ENCODE results near the gene KLRC2. TPM values are rescaled to one million over a fixed set of nuclear protein-coding genes. Genes with fewer than 3 reads are reported as not detected.
"Not testable (repeated sequence)": the region's sequence is repeated elsewhere in the genome, so short reads cannot be mapped to it uniquely, and the experiment has no call there.

The KLRC2 gene
- total RNA-seq, 1 donor from 2014 or later, result 2.5 TPM

DNA sequence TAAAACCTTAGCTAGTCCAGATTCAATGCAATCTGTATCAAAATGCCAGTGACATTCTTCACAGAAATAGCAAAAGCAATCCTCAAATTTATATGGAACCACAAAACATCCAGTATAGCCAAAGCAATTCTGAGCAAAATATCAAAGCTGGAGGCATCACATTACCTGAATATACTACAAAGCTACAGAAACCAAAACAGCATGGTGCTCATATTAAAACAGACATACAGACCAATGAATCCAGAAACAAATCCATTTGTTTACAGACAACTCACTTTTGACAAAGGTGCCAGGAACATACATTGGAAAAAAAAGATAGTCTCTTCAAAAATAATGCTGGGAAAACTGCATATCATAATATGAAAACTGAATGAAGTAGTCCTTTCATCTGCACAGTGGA lies 31.0 kb downstream of the KLRC2 start:
- no peak for DNase-seq

DNA sequence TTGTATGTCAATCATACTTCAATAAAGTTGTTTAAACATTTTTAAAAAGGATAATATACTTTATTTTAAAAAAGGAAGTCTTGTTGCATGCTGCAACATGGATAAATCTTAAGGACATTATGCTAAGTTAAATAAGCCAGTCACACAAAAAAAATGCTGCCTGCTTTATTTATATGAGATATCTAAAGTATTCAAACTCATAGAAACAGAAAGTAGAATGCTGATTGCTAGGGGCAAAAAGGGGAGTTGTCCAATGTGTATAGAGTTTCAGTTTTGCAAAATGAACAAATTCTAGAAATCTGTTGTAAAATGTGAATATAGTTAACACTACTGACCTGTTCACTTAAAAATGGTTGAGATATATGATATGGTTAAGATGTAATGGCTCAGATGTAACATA lies 35.0 kb downstream of the KLRC2 start:
- no peak for DNase-seq

DNA sequence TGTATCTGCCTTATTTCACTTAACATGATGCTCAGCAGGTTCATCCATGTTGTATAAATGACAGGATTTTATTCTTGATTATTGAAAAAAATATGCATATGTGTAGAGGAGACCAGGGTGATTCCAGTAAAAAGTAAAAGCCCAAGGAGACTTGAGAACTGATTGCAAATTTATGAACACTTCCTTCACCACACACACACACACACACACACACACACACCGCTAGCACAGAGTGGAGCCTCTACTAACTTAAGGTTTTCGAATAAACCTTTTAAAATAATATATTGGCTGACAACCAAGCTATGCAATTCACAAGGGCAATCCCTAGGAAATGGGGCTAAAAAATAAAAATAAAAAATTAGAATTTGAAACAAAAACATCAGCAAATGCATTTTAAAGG lies 37.6 kb downstream of the KLRC2 start:
- no peak for DNase-seq

DNA sequence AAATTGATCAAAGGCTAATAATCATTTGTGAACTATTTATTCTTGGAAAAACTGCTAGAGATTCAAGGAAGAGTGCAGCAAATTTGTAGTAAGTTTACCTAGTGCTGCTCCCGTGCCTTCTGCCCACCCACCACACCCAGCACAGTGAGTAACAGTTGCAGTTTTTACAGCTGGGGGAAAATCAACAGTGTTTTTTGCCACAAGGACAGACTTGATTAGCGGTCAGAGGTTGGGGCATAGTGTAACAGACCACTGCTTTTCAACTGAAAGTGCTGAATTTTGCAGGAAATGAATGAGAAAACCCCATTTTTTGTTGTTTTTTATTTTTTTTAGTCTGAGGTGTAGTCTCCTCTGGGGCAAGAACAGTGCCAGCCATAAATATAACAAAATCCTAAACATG lies 38.5 kb downstream of the KLRC2 start:
- DNase-seq, result no peak

DNA sequence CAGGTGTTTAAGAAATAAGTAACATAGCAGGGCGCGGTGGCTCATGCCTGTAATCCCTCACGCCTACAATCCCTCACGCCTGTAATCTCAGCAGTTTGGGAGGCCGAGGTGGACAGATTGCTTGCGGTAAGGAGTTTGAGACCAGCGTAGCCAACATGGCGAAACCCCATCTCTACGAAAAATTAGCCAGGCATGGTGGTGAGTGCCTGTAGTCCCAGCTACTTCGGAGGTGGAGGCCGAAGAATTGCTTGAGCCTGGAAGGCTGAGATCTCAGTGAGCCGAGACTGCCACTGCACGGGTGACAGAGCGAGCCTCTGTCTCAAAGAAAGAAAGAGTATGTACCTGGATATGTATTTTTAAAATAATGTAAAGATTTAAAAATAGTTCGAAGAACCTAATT lies 39.6 kb downstream of the KLRC2 start:
- not testable (repeated sequence) for DNase-seq

DNA sequence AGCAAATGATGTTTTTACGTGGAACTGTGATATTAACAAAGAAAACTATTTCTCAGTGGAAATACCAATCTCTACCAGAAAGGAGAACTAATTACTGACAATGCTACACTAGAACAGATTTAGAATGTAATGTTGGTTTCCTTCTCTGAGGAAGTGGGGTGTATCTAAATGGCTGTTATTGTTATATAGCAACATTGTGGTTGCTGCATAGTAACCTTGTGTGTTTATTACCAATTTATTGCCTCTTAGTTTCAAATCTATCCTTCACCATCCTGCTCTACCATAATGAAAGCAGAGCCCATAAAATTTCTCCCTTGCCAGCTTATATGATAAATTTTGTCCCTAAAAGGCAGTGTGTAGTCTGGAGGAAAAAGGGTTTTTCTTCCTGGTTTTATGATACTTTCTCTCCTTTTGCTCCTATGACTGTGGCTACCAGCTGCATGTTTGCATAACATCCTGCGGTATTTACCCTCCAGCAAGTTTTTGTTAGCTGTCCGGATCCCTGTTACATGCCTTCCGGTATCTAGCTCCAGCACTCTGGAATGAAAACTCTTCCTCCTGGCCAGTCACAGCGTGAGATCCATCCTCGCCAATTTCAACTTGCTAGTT lies 40.3 kb downstream of the KLRC2 start:
- no peak for DNase-seq

DNA sequence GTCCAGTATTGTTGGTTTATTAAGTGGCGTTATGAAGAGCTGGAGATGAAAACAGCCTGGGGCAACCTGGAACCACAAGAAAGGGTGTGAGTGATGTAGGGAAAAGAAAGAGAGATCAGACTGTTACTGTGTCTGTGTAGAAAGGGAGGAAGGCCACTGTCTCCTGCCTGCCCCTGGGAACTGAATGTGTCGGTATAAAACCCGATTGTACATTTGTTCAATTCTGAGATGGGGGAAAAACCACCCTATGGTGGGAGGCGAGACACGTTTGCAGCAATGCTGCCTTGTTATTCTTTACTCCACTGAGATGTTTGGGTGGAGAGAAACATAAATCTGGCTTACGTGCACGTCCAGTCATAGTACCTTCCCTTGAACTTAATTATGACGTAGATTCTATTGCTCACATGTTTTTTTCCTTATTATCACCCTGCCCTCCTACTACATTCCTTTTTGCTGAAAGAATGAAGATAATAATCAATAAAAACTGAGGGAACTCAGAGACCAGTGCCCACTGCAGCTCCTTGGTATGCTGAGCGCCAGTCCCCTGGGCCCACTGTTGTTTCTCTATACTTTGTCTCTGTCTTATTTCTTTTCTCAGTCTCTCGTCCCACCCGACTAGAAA lies 41.2 kb downstream of the KLRC2 start:
- DNase-seq, result not testable (repeated sequence)

DNA sequence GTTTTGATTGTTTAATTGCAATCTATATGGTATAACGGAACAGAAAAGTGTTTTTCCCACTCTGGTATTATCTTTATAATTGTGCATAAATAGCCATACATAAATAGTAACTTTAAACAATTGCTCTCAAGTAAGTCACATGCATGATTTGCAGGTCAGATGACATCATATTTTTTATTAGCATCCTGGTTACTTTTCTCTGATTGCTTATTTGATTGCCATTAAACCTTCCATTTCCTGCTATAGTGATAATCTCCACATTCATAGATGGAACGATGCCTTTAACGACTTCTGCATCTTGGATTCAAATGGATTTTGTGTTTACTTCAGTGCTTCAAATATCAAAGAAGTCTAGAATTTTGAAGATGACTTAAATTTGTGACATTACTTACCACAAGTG lies 42.5 kb downstream of the KLRC2 start:
- no peak for DNase-seq

DNA sequence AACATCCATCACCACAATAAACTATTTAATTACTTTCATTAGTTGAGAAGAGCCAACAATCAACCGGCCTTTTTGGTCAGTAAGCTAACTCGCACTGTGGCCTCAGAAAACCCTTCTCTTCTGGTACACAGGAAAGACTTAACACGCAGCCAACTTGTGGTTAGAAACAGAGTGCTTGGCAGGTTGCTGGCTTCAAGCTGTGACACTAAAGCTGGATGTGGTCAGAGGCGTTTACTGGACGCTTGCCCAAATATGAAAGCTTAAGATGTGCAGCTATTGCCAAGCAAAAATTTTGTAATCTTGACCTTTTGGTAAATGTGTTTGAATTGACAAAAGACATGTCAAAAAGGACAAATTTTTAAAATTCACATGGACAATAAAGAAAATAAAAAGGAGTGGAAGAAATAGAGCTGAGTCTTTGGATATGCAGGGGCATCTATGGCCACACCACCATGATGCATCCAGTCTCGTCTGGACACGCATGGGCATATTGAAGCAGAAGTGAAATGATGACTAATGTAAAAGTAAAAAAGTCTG lies 43.3 kb downstream of the KLRC2 start:
- no peak for DNase-seq

DNA sequence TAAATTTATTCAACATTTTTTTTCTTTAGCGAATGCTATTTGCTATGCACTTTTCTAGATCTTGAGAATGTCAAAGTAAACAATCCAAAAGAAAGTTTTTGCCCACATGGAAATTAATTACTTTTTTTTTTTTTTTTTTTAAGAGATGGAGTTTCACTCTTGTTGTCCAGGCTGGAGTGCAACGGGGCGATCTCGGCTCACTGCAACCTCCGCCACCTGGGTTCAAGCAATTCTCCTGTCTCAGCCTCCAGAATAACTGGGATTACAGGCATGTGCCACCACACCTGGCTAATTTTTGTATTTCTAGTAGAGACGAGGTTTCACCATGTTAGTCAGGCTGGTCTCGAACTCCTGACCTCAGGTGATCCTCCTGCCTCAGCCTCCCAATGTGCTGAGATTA lies 44.8 kb downstream of the KLRC2 start:
- not testable (repeated sequence) for DNase-seq

DNA sequence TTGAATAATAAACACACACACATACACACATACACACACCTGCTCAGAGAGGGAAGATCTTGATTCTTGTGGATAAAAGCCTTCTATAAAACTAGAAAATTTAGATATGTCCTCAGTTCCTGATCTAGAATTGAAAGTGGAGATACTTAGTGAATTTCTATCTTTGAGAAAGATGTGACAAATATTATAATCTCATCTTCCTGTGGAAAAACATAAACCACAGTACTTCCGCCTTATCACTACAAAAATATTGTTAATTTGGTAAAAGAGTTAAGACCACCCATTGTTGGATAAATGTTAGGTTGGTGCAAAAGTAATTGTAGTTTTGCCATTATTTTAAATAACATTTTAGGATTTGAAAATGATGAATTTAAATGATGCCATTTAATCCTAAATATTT lies 45.9 kb downstream of the KLRC2 start, which contains the start of gene KLRK1:
TSS of gene KLRK1 (minus strand) at position 138 of the 400 bp plus-strand sequence. CDS start 1,231 bp downstream, outside the sequence.
- no peak for DNase-seq

DNA sequence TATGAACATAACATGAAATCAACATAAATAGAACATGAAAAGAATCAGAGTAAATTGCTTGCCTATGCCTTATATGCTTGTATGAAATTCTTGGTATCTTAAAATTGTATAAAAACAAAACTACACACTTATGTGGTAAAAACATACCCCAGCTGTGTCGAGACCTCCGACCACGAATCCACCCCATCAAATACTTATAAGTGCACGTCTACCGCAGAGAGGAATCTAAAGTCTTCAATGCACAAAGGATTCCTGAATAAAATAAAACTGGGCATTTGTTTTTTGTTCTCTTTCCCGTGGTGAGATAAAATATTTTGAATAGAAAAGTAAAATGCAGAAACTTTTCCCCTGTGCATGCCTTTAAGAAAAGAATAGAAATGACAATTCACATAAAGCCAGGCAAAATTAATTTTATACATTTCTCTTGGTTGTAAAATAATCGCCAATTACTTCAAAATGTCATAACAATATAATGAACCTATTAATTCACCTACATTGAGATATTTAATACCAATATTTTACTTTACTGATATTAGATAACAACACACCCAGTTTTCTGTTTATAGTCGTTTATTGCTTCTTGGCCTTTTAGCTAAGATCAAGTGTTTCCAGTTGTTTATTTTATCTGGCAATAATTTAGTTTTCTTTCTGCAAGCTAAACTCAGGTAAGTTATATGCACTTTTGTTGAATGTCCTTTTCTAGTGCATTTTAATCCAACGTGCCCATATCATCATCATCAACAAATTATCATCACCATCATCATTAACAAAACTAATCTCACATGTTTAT lies 47.0 kb downstream of the KLRC2 start:
- DNase-seq, result no peak

DNA sequence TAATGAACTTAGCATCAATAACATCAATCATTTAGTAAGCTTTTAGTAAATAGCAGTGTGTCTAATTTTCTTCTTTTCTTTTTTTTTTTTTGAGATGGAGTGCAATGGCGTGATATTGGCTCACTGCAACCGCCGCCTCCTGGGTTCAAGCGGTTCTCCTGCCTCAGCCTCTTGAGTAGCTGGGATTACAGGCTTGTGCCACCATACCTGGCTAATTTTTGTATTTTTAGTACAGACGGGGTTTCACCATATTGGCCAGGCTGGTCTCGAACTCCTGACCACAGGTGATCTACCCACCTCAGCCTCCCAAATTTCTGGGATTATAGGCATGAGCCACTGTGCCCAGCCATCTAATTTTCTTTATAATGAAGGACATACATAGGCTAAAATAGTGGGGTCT lies 48.3 kb downstream of the KLRC2 start:
- DNase-seq, result not testable (repeated sequence)

DNA sequence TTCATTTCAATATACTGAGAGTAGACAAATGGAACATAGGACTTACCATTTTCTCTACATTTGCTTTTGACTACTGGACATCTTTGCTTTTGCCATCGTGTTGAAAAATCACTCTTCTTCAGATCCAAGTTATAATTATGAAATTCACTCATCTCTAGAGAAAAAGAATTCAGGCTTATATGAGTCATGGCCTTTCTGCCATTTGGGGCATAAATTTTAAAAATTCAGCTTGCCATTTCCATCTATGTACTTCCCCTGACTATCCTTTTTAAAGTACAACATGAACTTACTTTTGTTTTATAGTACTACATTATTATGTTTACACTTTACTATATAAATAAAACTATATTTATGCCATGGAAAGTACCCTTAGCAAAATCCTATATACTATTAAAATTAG lies 49.0 kb downstream of the KLRC2 start:
- DNase-seq, result no peak

DNA sequence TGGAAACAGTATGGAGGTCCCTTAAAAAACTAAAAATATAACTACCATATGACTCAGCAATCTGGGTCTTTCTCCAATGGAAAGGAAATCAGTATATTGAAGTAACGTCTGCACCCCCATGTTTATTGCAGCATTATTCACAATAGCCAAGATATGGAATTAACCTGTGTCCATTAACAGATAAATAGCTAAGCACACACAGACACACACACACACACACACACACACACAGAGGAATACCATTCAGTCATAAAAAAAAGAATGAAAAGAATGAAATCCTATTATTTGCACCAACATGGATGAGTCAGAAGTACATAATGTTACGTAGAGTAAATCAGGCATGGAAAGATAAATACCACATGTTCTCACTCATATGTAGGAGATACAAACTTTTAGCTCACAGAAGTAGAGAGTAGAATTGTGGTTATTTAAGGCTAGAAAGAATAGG lies 50.6 kb downstream of the KLRC2 start:
- DNase-seq, result no peak

DNA sequence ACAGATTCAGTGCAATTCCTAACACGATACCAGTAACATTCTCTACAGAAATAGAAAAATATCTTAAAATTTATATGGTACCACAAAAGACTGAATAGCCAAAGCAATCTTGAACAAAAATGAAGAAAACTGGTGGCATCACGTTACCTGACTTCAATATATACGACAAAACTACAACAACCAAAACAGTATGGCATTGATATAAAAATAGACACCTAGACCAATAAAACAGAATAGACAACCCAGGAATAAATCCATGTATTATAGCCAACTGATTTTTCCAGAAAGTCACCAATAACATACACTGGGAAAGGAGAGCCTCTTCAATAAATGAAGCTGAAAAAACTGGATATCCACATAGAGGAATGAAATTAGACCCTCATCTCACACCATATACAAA lies 51.6 kb downstream of the KLRC2 start:
- DNase-seq, result no peak

DNA sequence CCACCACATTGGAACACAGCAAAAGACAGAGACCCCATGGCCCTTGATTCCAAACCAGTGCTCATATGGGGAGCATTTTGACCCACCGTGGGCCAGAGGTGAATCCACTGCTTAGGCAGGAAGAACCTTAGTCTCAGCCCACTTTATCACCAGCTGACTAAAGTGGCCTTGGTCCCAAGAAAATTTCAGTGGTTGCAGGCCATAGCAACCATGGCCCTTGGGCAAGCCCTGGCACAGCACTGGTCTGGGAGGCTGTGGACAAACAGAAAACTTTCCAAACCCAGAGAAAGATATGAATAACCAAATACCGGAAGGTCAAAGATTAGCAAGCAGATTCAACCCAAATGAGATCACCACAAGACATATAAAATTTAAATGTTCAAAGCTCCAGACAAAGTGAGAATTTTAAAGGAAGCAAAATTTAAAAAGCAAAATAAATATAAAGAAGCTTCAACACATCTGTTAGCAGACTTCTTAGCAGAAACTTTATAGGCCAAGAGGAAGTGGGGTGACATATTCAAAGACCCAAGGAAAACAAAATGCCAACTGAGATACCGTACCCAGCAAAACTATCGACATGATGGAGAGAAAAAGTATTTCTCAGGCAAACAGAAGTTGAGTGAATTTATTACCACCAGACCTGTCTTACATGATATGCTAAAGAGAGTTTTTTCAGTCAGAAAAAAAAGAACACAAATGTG lies 53.7 kb downstream of the KLRC2 start:
- no peak for DNase-seq

Other genes starting within 250 kb of the KLRC2 start
- gene GABARAPL1, start 223.1 kb downstream of the KLRC2 start, total RNA-seq, result 60.7 TPM
- 0.16 TPM for gene KLRD1, start 128.1 kb downstream of the KLRC2 start, total RNA-seq
- gene KLRK1, start 46.0 kb downstream of the KLRC2 start, total RNA-seq, result not detected
- gene KLRC4, start 26.3 kb downstream of the KLRC2 start, total RNA-seq, result not detected
- gene KLRC3, start 15.4 kb downstream of the KLRC2 start, total RNA-seq, result 2.2 TPM
- gene KLRC1, start 17.4 kb upstream of the KLRC2 start, total RNA-seq, result not detected
- 1.9 TPM for gene EIF2S3B, start 69.9 kb upstream of the KLRC2 start, total RNA-seq
- gene MAGOHB, start 177.6 kb upstream of the KLRC2 start, total RNA-seq, result 29.3 TPM
- 6.7 TPM for gene STYK1, start 238.0 kb upstream of the KLRC2 start, total RNA-seq